WTC11 (cell line): ENCODE data around the gene AIG1.

Experiments
- ELF4 ChIP-seq: sonication (generic); formaldehyde crosslinking; IDR thresholded peaks from 2 replicates; pipeline ENCODE4 v1.8.1; 2022; ENCODE audit warnings: low read depth, mild to moderate bottlenecking, moderate library complexity, missing genetic modification reagents
- NFYB ChIP-seq: sonication (generic); formaldehyde crosslinking; conservative IDR thresholded peaks from 2 replicates; pipeline ENCODE4 v1.8.0; 2022; ENCODE audit warnings: low read depth, missing genetic modification reagents
- NR1H2 ChIP-seq: sonication (generic); formaldehyde crosslinking; IDR thresholded peaks from 2 replicates; pipeline ENCODE4 v1.9.0; 2021; ENCODE audit warnings: mild to moderate bottlenecking, moderate library complexity, missing genetic modification reagents
- SP1 ChIP-seq: sonication (generic); formaldehyde crosslinking; conservative IDR thresholded peaks from 2 replicates; pipeline ENCODE4 v1.8.1; 2022; ENCODE audit warnings: missing genetic modification reagents
- ZNF232 ChIP-seq: sonication (generic); formaldehyde crosslinking; IDR thresholded peaks from 2 replicates; pipeline ENCODE4 v1.8.0; 2022; ENCODE audit warnings: mild to moderate bottlenecking, missing genetic modification reagents
- TF ChIP-seq, protein P1 (sequence below): fragments of 200-600 bp; IDR thresholded peaks from 2 replicates; pipeline ENCODE4 v1.8.0; 2022; ENCODE audit warnings: antibody characterized with exemption
- TF ChIP-seq, protein P2 (sequence below): sonication (generic); formaldehyde crosslinking; conservative IDR thresholded peaks from 2 replicates; pipeline ENCODE4 v1.8.1; 2023; ENCODE audit warnings: mild to moderate bottlenecking, low read depth, missing genetic modification reagents, moderate library complexity
- TF ChIP-seq, protein P3 (sequence below): sonication (generic); formaldehyde crosslinking; IDR thresholded peaks from 2 replicates; pipeline ENCODE4 v1.8.1; 2022; ENCODE audit warnings: low read depth, mild to moderate bottlenecking, moderate library complexity, missing genetic modification reagents, borderline replicate concordance

DNA sequence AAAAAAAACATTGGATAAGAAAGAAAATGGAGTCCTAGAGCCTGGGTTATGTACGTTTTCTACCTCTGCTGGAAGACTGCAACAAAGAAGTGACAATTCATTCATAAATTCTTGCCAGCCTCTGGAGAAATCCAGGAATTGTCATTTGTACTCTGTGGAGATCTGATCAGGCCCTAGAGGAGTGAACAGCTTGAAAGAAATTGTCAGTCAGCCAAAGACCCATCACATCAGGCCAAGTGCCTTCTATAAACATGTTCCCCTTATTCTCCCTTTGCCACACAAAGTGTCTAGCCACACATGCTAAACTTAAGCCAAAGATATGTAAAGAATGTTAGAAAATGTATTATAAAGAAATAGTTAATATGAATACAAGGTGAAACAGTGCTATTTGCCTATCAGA lies 237.4 kb downstream of the AIG1 start:
- TF ChIP-seq, protein P1, sequence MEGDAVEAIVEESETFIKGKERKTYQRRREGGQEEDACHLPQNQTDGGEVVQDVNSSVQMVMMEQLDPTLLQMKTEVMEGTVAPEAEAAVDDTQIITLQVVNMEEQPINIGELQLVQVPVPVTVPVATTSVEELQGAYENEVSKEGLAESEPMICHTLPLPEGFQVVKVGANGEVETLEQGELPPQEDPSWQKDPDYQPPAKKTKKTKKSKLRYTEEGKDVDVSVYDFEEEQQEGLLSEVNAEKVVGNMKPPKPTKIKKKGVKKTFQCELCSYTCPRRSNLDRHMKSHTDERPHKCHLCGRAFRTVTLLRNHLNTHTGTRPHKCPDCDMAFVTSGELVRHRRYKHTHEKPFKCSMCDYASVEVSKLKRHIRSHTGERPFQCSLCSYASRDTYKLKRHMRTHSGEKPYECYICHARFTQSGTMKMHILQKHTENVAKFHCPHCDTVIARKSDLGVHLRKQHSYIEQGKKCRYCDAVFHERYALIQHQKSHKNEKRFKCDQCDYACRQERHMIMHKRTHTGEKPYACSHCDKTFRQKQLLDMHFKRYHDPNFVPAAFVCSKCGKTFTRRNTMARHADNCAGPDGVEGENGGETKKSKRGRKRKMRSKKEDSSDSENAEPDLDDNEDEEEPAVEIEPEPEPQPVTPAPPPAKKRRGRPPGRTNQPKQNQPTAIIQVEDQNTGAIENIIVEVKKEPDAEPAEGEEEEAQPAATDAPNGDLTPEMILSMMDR: no peak
- TF ChIP-seq, protein P2, sequence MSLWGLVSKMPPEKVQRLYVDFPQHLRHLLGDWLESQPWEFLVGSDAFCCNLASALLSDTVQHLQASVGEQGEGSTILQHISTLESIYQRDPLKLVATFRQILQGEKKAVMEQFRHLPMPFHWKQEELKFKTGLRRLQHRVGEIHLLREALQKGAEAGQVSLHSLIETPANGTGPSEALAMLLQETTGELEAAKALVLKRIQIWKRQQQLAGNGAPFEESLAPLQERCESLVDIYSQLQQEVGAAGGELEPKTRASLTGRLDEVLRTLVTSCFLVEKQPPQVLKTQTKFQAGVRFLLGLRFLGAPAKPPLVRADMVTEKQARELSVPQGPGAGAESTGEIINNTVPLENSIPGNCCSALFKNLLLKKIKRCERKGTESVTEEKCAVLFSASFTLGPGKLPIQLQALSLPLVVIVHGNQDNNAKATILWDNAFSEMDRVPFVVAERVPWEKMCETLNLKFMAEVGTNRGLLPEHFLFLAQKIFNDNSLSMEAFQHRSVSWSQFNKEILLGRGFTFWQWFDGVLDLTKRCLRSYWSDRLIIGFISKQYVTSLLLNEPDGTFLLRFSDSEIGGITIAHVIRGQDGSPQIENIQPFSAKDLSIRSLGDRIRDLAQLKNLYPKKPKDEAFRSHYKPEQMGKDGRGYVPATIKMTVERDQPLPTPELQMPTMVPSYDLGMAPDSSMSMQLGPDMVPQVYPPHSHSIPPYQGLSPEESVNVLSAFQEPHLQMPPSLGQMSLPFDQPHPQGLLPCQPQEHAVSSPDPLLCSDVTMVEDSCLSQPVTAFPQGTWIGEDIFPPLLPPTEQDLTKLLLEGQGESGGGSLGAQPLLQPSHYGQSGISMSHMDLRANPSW (CRISPR knock-in tag): no peak
- TF ChIP-seq NFYB (CRISPR knock-in tag) (no peak), ELF4 (no peak), NR1H2 (CRISPR knock-in tag) (no peak), ZNF232 (CRISPR knock-in tag) (no peak), SP1 (CRISPR knock-in tag) (no peak)
- TF ChIP-seq, protein P3, sequence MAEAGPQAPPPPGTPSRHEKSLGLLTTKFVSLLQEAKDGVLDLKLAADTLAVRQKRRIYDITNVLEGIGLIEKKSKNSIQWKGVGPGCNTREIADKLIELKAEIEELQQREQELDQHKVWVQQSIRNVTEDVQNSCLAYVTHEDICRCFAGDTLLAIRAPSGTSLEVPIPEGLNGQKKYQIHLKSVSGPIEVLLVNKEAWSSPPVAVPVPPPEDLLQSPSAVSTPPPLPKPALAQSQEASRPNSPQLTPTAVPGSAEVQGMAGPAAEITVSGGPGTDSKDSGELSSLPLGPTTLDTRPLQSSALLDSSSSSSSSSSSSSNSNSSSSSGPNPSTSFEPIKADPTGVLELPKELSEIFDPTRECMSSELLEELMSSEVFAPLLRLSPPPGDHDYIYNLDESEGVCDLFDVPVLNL (CRISPR knock-in tag): no peak
